ENCODE measurements around the gene VSNL1. TPM values are rescaled to one million over a fixed set of nuclear protein-coding genes. Genes with fewer than 3 reads are reported as not detected.

VSNL1 gene
- total and polyA plus RNA-seq, 2 experiments from 2014 or later = 0.70 to 1.8 TPM

GRCh38 chr2:17520761-17521160 lies 19.7 kb upstream of the VSNL1 start:
- TF ChIP-seq EZH2phosphoT487 (IDR thresholded peaks at IDR 0.05; ENCODE audit: insufficient read depth, low read depth) = no peak
- no peak for TF ChIP-seq EZH2 (IDR thresholded peaks at IDR 0.05; ENCODE audit: insufficient read depth, poor library complexity, severe bottlenecking)
- Histone ChIP-seq H3F3A (ENCODE audit: insufficient read depth) (0 out of 2 replicates have a peak, but pooled peaks cover 5% of the 10 kb centered on the region), H3K4me3 (no peak overlapping the region), H3K27ac (no peak overlapping the region), H3K9me2 (ENCODE audit: insufficient read depth) (no peaks in the 10 kb centered on the region), H2AFZ (no peak overlapping the region), H3K9ac (no peak overlapping the region), H3K4me2 (ENCODE audit: unreplicated experiment) (no peak overlapping the region), H4K20me1 (ENCODE audit: insufficient read depth) (no peaks in the 10 kb centered on the region), H3K9me3 (ENCODE audit: low read depth) (no peaks in the 10 kb centered on the region), H3K4me1 (ENCODE audit: insufficient read depth) (peaks cover 12% of the 10 kb centered on the region; the same call in 1 of the 2 replicates), H3K79me2 (ENCODE audit: insufficient read depth) (no peaks in the 10 kb centered on the region), H3K36me3 (ENCODE audit: low read depth) (no peaks in the 10 kb centered on the region), H3K27me3 (replicated peaks; ENCODE audit: insufficient read depth) (no peaks in the 10 kb centered on the region)
- no peak for DNase-seq
- in situ Hi-C loops (cut with MboI) = no loop called here
- WGBS, 2 experiments (ENCODE audit: low coverage in 1 of 2, low lambda C conversion rate in 2 of 2, missing lambda C conversion rate in 2 of 2) = 89 to 95% methylated on average over 2 of the region's 2 CpGs

- Histone ChIP-seq H3K79me2 (ENCODE audit: insufficient read depth) (no peaks in the 10 kb centered on the region), H4K20me1 (ENCODE audit: insufficient read depth) (no peaks in the 10 kb centered on the region), H3K4me1 (ENCODE audit: insufficient read depth) (peaks cover 12% of the 10 kb centered on the region; the same call in 1 of the 2 replicates), H3K4me3 (no peak overlapping the region), H2AFZ (no peak overlapping the region), H3K9me2 (ENCODE audit: insufficient read depth) (no peaks in the 10 kb centered on the region), H3K9ac (no peak overlapping the region), H3K4me2 (ENCODE audit: unreplicated experiment) (no peak overlapping the region), H3F3A (ENCODE audit: insufficient read depth) (0 out of 2 replicates have a peak, but pooled peaks cover 5% of the 10 kb centered on the region), H3K27ac (no peak overlapping the region), H3K27me3 (replicated peaks; ENCODE audit: insufficient read depth) (no peaks in the 10 kb centered on the region), H3K36me3 (ENCODE audit: low read depth) (no peaks in the 10 kb centered on the region), H3K9me3 (ENCODE audit: low read depth) (no peaks in the 10 kb centered on the region)
- no peak for DNase-seq
- in situ Hi-C loops (cut with MboI) = no loop called here
- TF ChIP-seq EZH2phosphoT487 (IDR thresholded peaks at IDR 0.05; ENCODE audit: insufficient read depth, low read depth) (no peak), EZH2 (IDR thresholded peaks at IDR 0.05; ENCODE audit: insufficient read depth, poor library complexity, severe bottlenecking) (no peak)
- WGBS, 2 experiments (ENCODE audit: low coverage in 1 of 2, low lambda C conversion rate in 2 of 2, missing lambda C conversion rate in 2 of 2) = 82 to 86% methylated on average over 2 of the region's 2 CpGs
These were observed 18.9 kb upstream of the VSNL1 start for GRCh38 chr2:17521621-17522020.

GRCh38 chr2:17522303-17522702 lies 18.2 kb upstream of the VSNL1 start:
- in situ Hi-C loops (cut with MboI) = no loop called here
- no peaks in the 10 kb centered on the region for H3K9me3 ChIP-seq (ENCODE audit: low read depth)
- no peak overlapping the region for H2AFZ ChIP-seq
- H3K4me3 ChIP-seq = no peak overlapping the region
- WGBS, 2 experiments (ENCODE audit: low coverage in 1 of 2, low lambda C conversion rate in 2 of 2, missing lambda C conversion rate in 2 of 2) = 79 to 82% methylated on average over 6 of the region's 6 CpGs
- no peak overlapping the region for H3K4me2 ChIP-seq (ENCODE audit: unreplicated experiment)
- H3F3A ChIP-seq (ENCODE audit: insufficient read depth) = 0 out of 2 replicates have a peak, but pooled peaks cover 5% of the 10 kb centered on the region
- TF ChIP-seq EZH2 (IDR thresholded peaks at IDR 0.05; ENCODE audit: insufficient read depth, poor library complexity, severe bottlenecking) (no peak), EZH2phosphoT487 (IDR thresholded peaks at IDR 0.05; ENCODE audit: insufficient read depth, low read depth) (no peak)
- no peak overlapping the region for H3K27ac ChIP-seq
- H4K20me1 ChIP-seq (ENCODE audit: insufficient read depth) = no peaks in the 10 kb centered on the region
- peaks cover 12% of the 10 kb centered on the region; the same call in 1 of the 2 replicates for H3K4me1 ChIP-seq (ENCODE audit: insufficient read depth)
- H3K27me3 ChIP-seq (replicated peaks; ENCODE audit: insufficient read depth) = no peaks in the 10 kb centered on the region
- H3K36me3 ChIP-seq (ENCODE audit: low read depth) = no peaks in the 10 kb centered on the region
- no peaks in the 10 kb centered on the region for H3K9me2 ChIP-seq (ENCODE audit: insufficient read depth)
- no peak overlapping the region for H3K9ac ChIP-seq
- H3K79me2 ChIP-seq (ENCODE audit: insufficient read depth) = no peaks in the 10 kb centered on the region
- no peak for DNase-seq

GRCh38 chr2:17529771-17530170 lies 10.7 kb upstream of the VSNL1 start:
- WGBS, 2 experiments (ENCODE audit: low coverage in 1 of 2, low lambda C conversion rate in 2 of 2, missing lambda C conversion rate in 2 of 2) = 76 to 83% methylated on average over 2 of the region's 2 CpGs
- Histone ChIP-seq H3K4me3 (no peak overlapping the region), H4K20me1 (ENCODE audit: insufficient read depth) (no peaks in the 10 kb centered on the region), H3K27ac (no peak overlapping the region), H3K36me3 (ENCODE audit: low read depth) (no peaks in the 10 kb centered on the region), H3K9me2 (ENCODE audit: insufficient read depth) (no peaks in the 10 kb centered on the region), H2AFZ (no peak overlapping the region), H3K4me2 (ENCODE audit: unreplicated experiment) (no peak overlapping the region), H3K9ac (no peak overlapping the region), H3K79me2 (ENCODE audit: insufficient read depth) (no peaks in the 10 kb centered on the region), H3K27me3 (replicated peaks; ENCODE audit: insufficient read depth) (no peaks in the 10 kb centered on the region), H3K9me3 (ENCODE audit: low read depth) (no peaks in the 10 kb centered on the region), H3F3A (ENCODE audit: insufficient read depth) (no peaks in the 10 kb centered on the region), H3K4me1 (ENCODE audit: insufficient read depth) (no peaks in the 10 kb centered on the region)
- in situ Hi-C loops (cut with MboI) = no loop called here
- TF ChIP-seq EZH2 (IDR thresholded peaks at IDR 0.05; ENCODE audit: insufficient read depth, poor library complexity, severe bottlenecking) = no peak
- TF ChIP-seq EZH2phosphoT487 (IDR thresholded peaks at IDR 0.05; ENCODE audit: insufficient read depth, low read depth) = no peak
- no peak for DNase-seq

GRCh38 chr2:17533546-17533945 lies 7.0 kb upstream of the VSNL1 start:
- Histone ChIP-seq H3K4me2 (ENCODE audit: unreplicated experiment) (no peak overlapping the region), H3K4me3 (no peak overlapping the region), H4K20me1 (ENCODE audit: insufficient read depth) (no peaks in the 10 kb centered on the region), H3K9me2 (ENCODE audit: insufficient read depth) (no peaks in the 10 kb centered on the region), H3K4me1 (ENCODE audit: insufficient read depth) (peaks cover 7% of the 10 kb centered on the region; the same call in 1 of the 2 replicates), H3K9ac (no peak overlapping the region), H3K27me3 (replicated peaks; ENCODE audit: insufficient read depth) (no peaks in the 10 kb centered on the region), H3F3A (ENCODE audit: insufficient read depth) (0 out of 2 replicates have a peak, but pooled peaks cover 7% of the 10 kb centered on the region), H3K79me2 (ENCODE audit: insufficient read depth) (no peaks in the 10 kb centered on the region), H3K27ac (no peak overlapping the region), H2AFZ (no peak overlapping the region), H3K36me3 (ENCODE audit: low read depth) (no peaks in the 10 kb centered on the region), H3K9me3 (ENCODE audit: low read depth) (no peaks in the 10 kb centered on the region)
- in situ Hi-C loops (cut with MboI) = no loop called here
- no peak for DNase-seq
- TF ChIP-seq EZH2 (IDR thresholded peaks at IDR 0.05; ENCODE audit: insufficient read depth, poor library complexity, severe bottlenecking) (no peak), EZH2phosphoT487 (IDR thresholded peaks at IDR 0.05; ENCODE audit: insufficient read depth, low read depth) (no peak)
- 32 to 51% methylated on average over 2 of the region's 2 CpGs for WGBS, 2 experiments (ENCODE audit: low coverage in 1 of 2, low lambda C conversion rate in 2 of 2, missing lambda C conversion rate in 2 of 2)

All from GM23248 (cell line).